Neural cell (in vitro differentiated cells): ENCODE measurements around the gene GPR21.

Experiments
- CTCF ChIP-seq: fragments of 450-650 bp; IDR thresholded peaks from 2 replicates; pipeline ENCODE4 v1.5.1; 2014; ENCODE audit warnings: antibody characterized with exemption, mild to moderate bottlenecking, moderate library complexity; ENCODE audit not compliant: poor library complexity, severe bottlenecking
- EP300 ChIP-seq: fragments of 450-650 bp; conservative IDR thresholded peaks from 2 replicates; pipeline ENCODE4 v1.6.1; 2014; ENCODE audit warnings: antibody characterized with exemption, mild to moderate bottlenecking, moderate library complexity; ENCODE audit not compliant: poor library complexity, severe bottlenecking
- SMC3 ChIP-seq: fragments of 450-650 bp; conservative IDR thresholded peaks from 2 replicates; pipeline ENCODE4 v1.6.1; 2014; ENCODE audit warnings: antibody characterized with exemption, mild to moderate bottlenecking, moderate library complexity; ENCODE audit not compliant: poor library complexity
- TAF1 ChIP-seq: IDR thresholded peaks from 2 replicates; pipeline ENCODE4 v1.6.1; 2012; ENCODE audit warnings: low read depth

GRCh38 chr9:123036893-123037545 is 3.6 kb downstream of the GPR21 start:
- TF ChIP-seq EP300 (no peak), TAF1 (no peak), CTCF (no peak), SMC3 (no peak)
